Astrocyte (in vitro differentiated cells and primary cell): Measurements from ENCODE around the gene TMEM127.

Experiments used
- EZH2 ChIP-seq: IDR thresholded peaks from 2 replicates; pipeline ENCODE4 v1.6.1; 2012; ENCODE audit warnings: mild to moderate bottlenecking, low read length, inconsistent platforms; ENCODE audit not compliant: insufficient read depth
- TF ChIP-seq, protein P1 (sequence below): IDR thresholded peaks from 2 replicates; pipeline ENCODE4 v1.5.1; 2011; ENCODE audit warnings: low read depth, mild to moderate bottlenecking, inconsistent platforms, low read length, moderate library complexity; ENCODE audit not compliant: insufficient read depth

- TF ChIP-seq, protein P1, sequence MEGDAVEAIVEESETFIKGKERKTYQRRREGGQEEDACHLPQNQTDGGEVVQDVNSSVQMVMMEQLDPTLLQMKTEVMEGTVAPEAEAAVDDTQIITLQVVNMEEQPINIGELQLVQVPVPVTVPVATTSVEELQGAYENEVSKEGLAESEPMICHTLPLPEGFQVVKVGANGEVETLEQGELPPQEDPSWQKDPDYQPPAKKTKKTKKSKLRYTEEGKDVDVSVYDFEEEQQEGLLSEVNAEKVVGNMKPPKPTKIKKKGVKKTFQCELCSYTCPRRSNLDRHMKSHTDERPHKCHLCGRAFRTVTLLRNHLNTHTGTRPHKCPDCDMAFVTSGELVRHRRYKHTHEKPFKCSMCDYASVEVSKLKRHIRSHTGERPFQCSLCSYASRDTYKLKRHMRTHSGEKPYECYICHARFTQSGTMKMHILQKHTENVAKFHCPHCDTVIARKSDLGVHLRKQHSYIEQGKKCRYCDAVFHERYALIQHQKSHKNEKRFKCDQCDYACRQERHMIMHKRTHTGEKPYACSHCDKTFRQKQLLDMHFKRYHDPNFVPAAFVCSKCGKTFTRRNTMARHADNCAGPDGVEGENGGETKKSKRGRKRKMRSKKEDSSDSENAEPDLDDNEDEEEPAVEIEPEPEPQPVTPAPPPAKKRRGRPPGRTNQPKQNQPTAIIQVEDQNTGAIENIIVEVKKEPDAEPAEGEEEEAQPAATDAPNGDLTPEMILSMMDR, result no peak
- no peak for TF ChIP-seq EZH2
Observed at GRCh38 chr2:96264086-96264485, 1.7 kb downstream of the TMEM127 start.
